Measurements from ENCODE around the gene RAB3GAP1. TPM values are rescaled to one million over a fixed set of nuclear protein-coding genes. Genes with fewer than 3 reads are reported as not detected.

RAB3GAP1 gene
- total RNA-seq, 1 experiment from 2014 or later, result 32.0 TPM

DNA sequence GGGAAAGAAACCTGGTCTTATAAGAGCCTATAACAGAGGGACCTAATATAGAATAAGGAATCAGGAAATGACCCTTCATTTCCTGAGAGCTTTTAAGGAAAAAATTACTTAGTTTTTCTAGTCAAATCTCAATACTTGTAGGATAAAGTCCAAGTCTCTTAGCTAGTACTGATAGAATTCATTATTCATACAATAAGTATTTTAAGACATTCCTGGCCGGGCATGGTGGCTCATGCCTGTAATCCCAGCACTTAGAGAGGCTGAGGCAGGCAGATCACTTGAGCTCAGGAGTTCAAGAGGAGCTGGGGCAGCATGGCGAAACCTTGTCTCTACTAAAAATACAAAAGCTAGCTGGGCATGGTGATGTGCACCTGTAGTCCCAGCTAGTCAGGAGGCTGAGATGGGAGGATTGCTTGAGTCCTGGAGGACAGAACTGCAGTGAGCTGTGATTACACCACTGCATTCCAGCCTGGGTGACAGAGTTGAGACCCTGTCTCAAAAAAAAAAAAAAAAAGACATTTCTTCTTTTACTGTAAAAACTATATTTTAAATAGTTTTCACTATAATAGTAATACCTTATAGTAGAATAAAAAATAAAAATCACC, 3.2 kb downstream of the RAB3GAP1 start:
- no peak overlapping the region for H2AFZ ChIP-seq (ENCODE audit: low read length)
- Mint-ChIP-seq H3K4me3 (no peak overlapping the region), H3K27me3 (ENCODE audit: low read depth) (no peaks in the 10 kb centered on the region), H3K9me3 (no peaks in the 10 kb centered on the region), H3K4me1 (peaks cover 15% of the 10 kb centered on the region in 2 experiments), H3K36me3 (ENCODE audit: insufficient read depth in 1 of 3, low read depth in 3 of 3) (peaks cover 11 to 23% (median 18%) of the 10 kb centered on the region in 3 experiments; a peak in 5 of 7 replicates), H3K27ac (no peak overlapping the region)
- no peak for DNase-seq
- no peak for TF ChIP-seq CTCF (conservative IDR thresholded peaks at IDR 0.05)
- H3K4me1 ChIP-seq (ENCODE audit: insufficient read depth, low read length), result no peaks in the 10 kb centered on the region
- no peak overlapping the region for H2BK20ac ChIP-seq (ENCODE audit: low read depth, low read length, poor library complexity, severe bottlenecking)
- no CpG with 5 or more reads among the region's 2 CpGs for WGBS (ENCODE audit: extremely low coverage, insufficient read length, low lambda C conversion rate)
- peaks cover 9% of the 10 kb centered on the region for H3K79me1 ChIP-seq (ENCODE audit: insufficient read depth, low read depth, low read length, poor library complexity, severe bottlenecking)
- H3K23ac ChIP-seq (ENCODE audit: insufficient read length, low read depth, low read length), result no peak overlapping the region
- H4K20me1 ChIP-seq (ENCODE audit: control insufficient read depth, insufficient read depth, insufficient read length), result no peaks in the 10 kb centered on the region
- H2BK120ac ChIP-seq (ENCODE audit: low read depth, low read length, poor library complexity, severe bottlenecking), result no peak overlapping the region
- H4K5ac ChIP-seq (ENCODE audit: insufficient read length, low read depth, low read length), result no peak overlapping the region
- no peak overlapping the region for H2BK5ac ChIP-seq (ENCODE audit: insufficient read length, low read length)
- no peak overlapping the region for H3K18ac ChIP-seq (ENCODE audit: insufficient read length, low read depth, low read length)
- H2AK5ac ChIP-seq (ENCODE audit: insufficient read length, low read length), result no peak overlapping the region
- no peak overlapping the region for H3K56ac ChIP-seq (ENCODE audit: insufficient read length, low read depth, low read length)
- no peaks in the 10 kb centered on the region for H3K27me3 ChIP-seq (ENCODE audit: insufficient read depth, low read length)
- H3K4ac ChIP-seq (ENCODE audit: low read depth, low read length), result no peak overlapping the region
- H3K79me2 ChIP-seq (ENCODE audit: insufficient read depth, low read length), result peaks cover 6% of the 10 kb centered on the region; the same call in 1 of the 2 replicates
- no peak overlapping the region for H2BK15ac ChIP-seq (ENCODE audit: low read depth, low read length)
- peaks cover 4% of the 10 kb centered on the region for H3K23me2 ChIP-seq (ENCODE audit: insufficient read length, low read depth, low read length, poor library complexity, severe bottlenecking)
- no peak overlapping the region for H3K9ac ChIP-seq (ENCODE audit: extremely low read depth, insufficient read length, low read length)
- H4K91ac ChIP-seq (ENCODE audit: insufficient read length, low read depth, low read length), result no peak overlapping the region
- H3K9me3 ChIP-seq (ENCODE audit: control insufficient read depth, low read depth, low read length), result no peaks in the 10 kb centered on the region
- no peak overlapping the region for H2BK12ac ChIP-seq (ENCODE audit: insufficient read length, low read depth, low read length)
- no peak overlapping the region for H3T11ph ChIP-seq (ENCODE audit: low read length)
- no peak overlapping the region for H3K14ac ChIP-seq (ENCODE audit: insufficient read depth, low read length)
- no peak overlapping the region for H4K8ac ChIP-seq (replicated peaks; ENCODE audit: insufficient read length, low read depth, low read length)
- H3K4me2 ChIP-seq (ENCODE audit: insufficient read depth, insufficient read length, low read length), result no peak overlapping the region
- no peak overlapping the region for H3K27ac ChIP-seq (ENCODE audit: insufficient read length, low read depth, low read length)

All from H9 (cell line).